CD8-positive, alpha-beta memory T cell (primary cell): ENCODE measurements around the gene PAXX. TPM values are rescaled to one million over a fixed set of nuclear protein-coding genes. Genes with fewer than 3 reads are reported as not detected.

Source experiments
- CTCF ChIA-PET: fragments of 350-600 bp; sonication (Branson Sonifier 250); formaldehyde crosslinking; loops from one replicate; lab custom pipeline; 2021; ENCODE audit warnings: antibody characterized with exemption; lab: Charles Lee
- POLR2A ChIA-PET: fragments of 350-600 bp; sonication (Branson Sonifier 250); formaldehyde crosslinking; loops from one replicate; lab custom pipeline; 2021; ENCODE audit warnings: antibody characterized with exemption; lab: Charles Lee
- DNase-seq, 5 donors: peaks; one replicate each; pipeline versions ENCODE4 v3.0.0 to v3.0.0-alpha.2; 2020 to 2022; ENCODE audit warnings: mixed read lengths in 1 of 5
- H3K27ac ChIP-seq: one replicate; pipeline ENCODE4 v1.7.0; 2013; ENCODE audit warnings: low read depth, mild to moderate bottlenecking, low read length, moderate library complexity
- H3K27me3 ChIP-seq: 2 replicates; pipeline ENCODE4 v1.7.0; 2013; ENCODE audit warnings: low read length, mild to moderate bottlenecking; ENCODE audit not compliant: insufficient read depth, poor library complexity, severe bottlenecking
- H3K36me3 ChIP-seq: 2 replicates; pipeline ENCODE4 v1.7.0; 2013; ENCODE audit warnings: mild to moderate bottlenecking, low read length, moderate library complexity; ENCODE audit not compliant: insufficient read depth
- H3K4me1 ChIP-seq: 2 replicates; pipeline ENCODE4 v1.7.0; 2013; ENCODE audit warnings: mild to moderate bottlenecking, low read length, moderate library complexity; ENCODE audit not compliant: insufficient read depth
- H3K4me3 ChIP-seq: 2 replicates; pipeline ENCODE4 v1.7.0; 2013; ENCODE audit warnings: mild to moderate bottlenecking, low read length
- H3K9me3 ChIP-seq: 2 replicates; pipeline ENCODE4 v1.7.0; 2013; ENCODE audit warnings: mild to moderate bottlenecking, low read length
- H3K27ac Mint-ChIP-seq, 8 donors: one replicate each; pipeline ENCODE4 v1.8.0; 2020 to 2021; ENCODE audit warnings: mixed read lengths in 8 of 8, mild to moderate bottlenecking in 6 of 8, inconsistent platforms in 3 of 8, moderate library complexity in 3 of 8
- H3K27me3 Mint-ChIP-seq, 2 donors: one replicate each; pipeline ENCODE4 v1.8.0; 2020 to 2021; ENCODE audit warnings: mixed read lengths in 2 of 2, mild to moderate bottlenecking in 1 of 2, moderate library complexity in 1 of 2
- H3K36me3 Mint-ChIP-seq, 3 donors: one replicate each; pipeline ENCODE4 v1.8.0; 2020 to 2021; ENCODE audit warnings: mixed read lengths in 3 of 3, inconsistent platforms in 1 of 3, mild to moderate bottlenecking in 1 of 3
- H3K4me1 Mint-ChIP-seq, 3 donors: one replicate each; pipeline ENCODE4 v1.8.0; 2020 to 2021; ENCODE audit warnings: mixed read lengths in 3 of 3, inconsistent platforms in 1 of 3, mild to moderate bottlenecking in 1 of 3
- H3K4me3 Mint-ChIP-seq, 7 donors: one replicate each; pipeline ENCODE4 v1.8.0; 2020 to 2021; ENCODE audit warnings: mixed read lengths in 7 of 7, mild to moderate bottlenecking in 6 of 7, moderate library complexity in 4 of 7, inconsistent platforms in 2 of 7
- H3K9me3 Mint-ChIP-seq, 5 donors: one replicate each; pipeline ENCODE4 v1.8.0; 2020 to 2022; ENCODE audit warnings: mixed read lengths in 5 of 5, mild to moderate bottlenecking in 3 of 5, moderate library complexity in 2 of 5, inconsistent platforms in 1 of 5
- polyA plus RNA-seq: library from polyadenylated mRNA; unstranded; fragments of 300-500 nt; fragmentation: Illumina TruSeq; gene quantifications from one replicate; pipeline ENCODE4 v1.2.3, GENCODE V29; 2021
- total RNA-seq, 2 experiments: library from RNA; stranded (reverse); gene quantifications; one replicate each; pipeline ENCODE4 v1.2.3, GENCODE V29; 2021

Gene PAXX
- total and polyA plus RNA-seq, 3 experiments from 2014 or later = 78.4 to 156 (median 82.2) TPM

GRCh38 chr9:137021568-137021978, 29.4 kb downstream of the PAXX start:
- peaks cover 8 to 27% (median 8%) of the 10 kb centered on the region in 3 donors for H3K4me1 Mint-ChIP-seq
- Histone ChIP-seq H3K4me1 (peaks cover 5% of the 10 kb centered on the region), H3K9me3 (no peaks in the 10 kb centered on the region), H3K27ac (no peak overlapping the region), H3K4me3 (no peak overlapping the region), H3K27me3 (no peaks in the 10 kb centered on the region), H3K36me3 (no peaks in the 10 kb centered on the region)
- CTCF ChIA-PET = interaction anchor here (0.8 to 5.7 kb wide), 6 partner anchors 8 to 46 kb away, joined by 3 to 34 read pairs (median 4); partner anchors contain the start of gene CLIC3
- DNase-seq = no peak
- no peaks in the 10 kb centered on the region for H3K27me3 Mint-ChIP-seq
- POLR2A ChIA-PET = interaction anchor here (0.6 kb wide), 1 partner anchor 13 kb away, joined by 3 read pairs; no protein-coding TSS in a partner anchor
- H3K4me3 Mint-ChIP-seq = peak overlapping the region in 1 of 7 donors; percentile 53
- H3K9me3 Mint-ChIP-seq = no peaks in the 10 kb centered on the region
- H3K27ac Mint-ChIP-seq = peak overlapping the region in 3 of 8 donors; percentile 28 to 63 (median 43)
- H3K36me3 Mint-ChIP-seq = peaks cover 0 to 25% (median 3%) of the 10 kb centered on the region in 3 donors

- Mint-ChIP-seq H3K36me3 (peaks cover 0 to 20% (median 3%) of the 10 kb centered on the region in 3 donors), H3K4me1 (peaks cover 12 to 32% (median 12%) of the 10 kb centered on the region in 3 donors), H3K4me3 (peak overlapping the region in 1 of 7 donors; percentile 53), H3K27me3 (no peaks in the 10 kb centered on the region), H3K27ac (peak overlapping the region in 7 of 8 donors; percentile 28 to 93 (median 55)), H3K9me3 (no peaks in the 10 kb centered on the region)
- peak in 4 of 5 donors; percentile 65 to 82 (median 74) for DNase-seq
- Histone ChIP-seq H3K4me3 (no peak overlapping the region), H3K27ac (no peak overlapping the region), H3K27me3 (no peaks in the 10 kb centered on the region), H3K4me1 (peaks cover 10% of the 10 kb centered on the region), H3K9me3 (no peaks in the 10 kb centered on the region), H3K36me3 (no peaks in the 10 kb centered on the region)
- CTCF ChIA-PET = interaction anchor here (1.1 to 5.7 kb wide), 3 partner anchors 7 to 26 kb away, joined by 3 to 34 read pairs (median 4); partner anchors contain the start of gene CLIC3
- POLR2A ChIA-PET = no interaction called here
Measured at GRCh38 chr9:137021979-137022661, 29.9 kb downstream of the PAXX start.

DNA sequence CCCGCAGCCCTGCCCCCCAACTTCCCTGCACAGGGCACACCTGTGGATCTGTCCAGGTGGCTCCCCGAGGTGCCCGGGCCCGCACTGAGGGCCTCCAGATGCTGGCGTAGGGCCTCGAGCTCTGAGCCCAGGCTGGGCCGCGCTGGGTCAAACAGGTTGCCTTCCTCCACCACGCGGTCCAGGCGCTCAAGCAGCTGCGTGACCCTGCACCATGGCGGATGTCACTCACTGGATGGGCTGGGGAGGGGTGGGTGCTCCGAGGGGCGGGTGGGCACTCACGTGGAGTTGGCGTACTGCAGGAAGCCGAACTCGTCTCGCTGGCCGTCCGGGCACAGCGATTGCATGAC, 30.4 kb downstream of the PAXX start:
- no peak overlapping the region for H3K27ac ChIP-seq
- H3K4me1 ChIP-seq = peaks cover 15% of the 10 kb centered on the region
- H3K36me3 ChIP-seq = no peaks in the 10 kb centered on the region
- Mint-ChIP-seq H3K9me3 (no peaks in the 10 kb centered on the region), H3K36me3 (peaks cover 0 to 18% (median 3%) of the 10 kb centered on the region in 3 donors), H3K4me1 (peaks cover 15 to 36% (median 15%) of the 10 kb centered on the region in 3 donors), H3K4me3 (peak overlapping the region in 1 of 7 donors; percentile 68), H3K27me3 (no peaks in the 10 kb centered on the region), H3K27ac (peak overlapping the region in 1 of 8 donors; percentile 50)
- ChIA-PET CTCF (interaction anchor here (1.1 to 5.7 kb wide), 2 partner anchors 13 to 27 kb away, joined by 3 to 34 read pairs; partner anchors contain the start of gene CLIC3), POLR2A (no interaction called here)
- no peaks in the 10 kb centered on the region for H3K9me3 ChIP-seq
- H3K4me3 ChIP-seq = no peak overlapping the region
- H3K27me3 ChIP-seq = no peaks in the 10 kb centered on the region
- no peak for DNase-seq

GRCh38 chr9:137023157-137023556, 30.9 kb downstream of the PAXX start:
- no peak overlapping the region for H3K27ac ChIP-seq
- no peaks in the 10 kb centered on the region for H3K36me3 ChIP-seq
- H3K4me3 Mint-ChIP-seq = peak overlapping the region in 1 of 7 donors; percentile 68
- H3K9me3 Mint-ChIP-seq = no peaks in the 10 kb centered on the region
- DNase-seq = no peak
- no peaks in the 10 kb centered on the region for H3K27me3 Mint-ChIP-seq
- H3K4me1 Mint-ChIP-seq = peaks cover 15 to 36% (median 15%) of the 10 kb centered on the region in 3 donors
- no peak overlapping the region for H3K4me3 ChIP-seq
- POLR2A ChIA-PET = no interaction called here
- peaks cover 0 to 14% (median 3%) of the 10 kb centered on the region in 3 donors for H3K36me3 Mint-ChIP-seq
- CTCF ChIA-PET = interaction anchor here (5.7 kb wide), 1 partner anchor 12 kb away, joined by 34 read pairs; no protein-coding TSS in a partner anchor
- no peaks in the 10 kb centered on the region for H3K27me3 ChIP-seq
- no peaks in the 10 kb centered on the region for H3K9me3 ChIP-seq
- H3K27ac Mint-ChIP-seq = peak overlapping the region in 1 of 8 donors; percentile 50
- peaks cover 15% of the 10 kb centered on the region for H3K4me1 ChIP-seq

- Histone ChIP-seq H3K4me1 (peaks cover 15% of the 10 kb centered on the region), H3K36me3 (no peaks in the 10 kb centered on the region), H3K27me3 (no peaks in the 10 kb centered on the region), H3K4me3 (no peak overlapping the region), H3K9me3 (no peaks in the 10 kb centered on the region), H3K27ac (no peak overlapping the region)
- CTCF ChIA-PET = interaction anchor here (5.7 kb wide), 1 partner anchor 12 kb away, joined by 34 read pairs; no protein-coding TSS in a partner anchor
- H3K36me3 Mint-ChIP-seq = peaks cover 0 to 14% (median 3%) of the 10 kb centered on the region in 3 donors
- DNase-seq = no peak
- POLR2A ChIA-PET = no interaction called here
- H3K4me1 Mint-ChIP-seq = peaks cover 15 to 36% (median 15%) of the 10 kb centered on the region in 3 donors
- no peak overlapping the region for H3K4me3 Mint-ChIP-seq
- H3K27me3 Mint-ChIP-seq = no peaks in the 10 kb centered on the region
- H3K9me3 Mint-ChIP-seq = no peaks in the 10 kb centered on the region
- H3K27ac Mint-ChIP-seq = peak overlapping the region in 1 of 8 donors; percentile 60
Measured at GRCh38 chr9:137023583-137023991, 31.4 kb downstream of the PAXX start.

DNA sequence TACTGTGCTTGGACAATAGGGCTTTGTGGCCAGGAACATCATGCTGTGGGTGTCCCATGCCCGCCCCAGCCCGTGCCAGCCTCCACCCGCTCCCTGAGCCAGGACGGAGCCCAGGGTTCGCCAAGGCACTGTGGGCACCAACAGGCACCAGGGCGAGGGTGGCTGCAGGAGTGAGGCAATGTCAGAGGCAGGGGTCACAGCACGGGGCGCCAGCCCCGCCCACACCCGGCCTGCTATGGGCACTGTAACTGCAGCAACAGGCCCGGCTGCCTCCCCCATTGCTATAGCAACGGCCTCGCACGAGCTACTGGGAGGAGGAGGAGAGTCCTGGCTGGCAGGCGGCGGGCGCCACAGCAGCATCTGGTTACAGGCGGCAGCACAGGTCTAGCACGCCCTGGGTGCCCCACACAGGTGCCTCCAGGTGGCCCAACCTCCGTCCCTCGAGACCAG, 33.3 kb downstream of the PAXX start:
- H3K4me3 ChIP-seq = no peak overlapping the region
- H3K27ac Mint-ChIP-seq = peak overlapping the region in 2 of 8 donors; percentile 36 to 87
- H3K9me3 Mint-ChIP-seq = no peaks in the 10 kb centered on the region
- no peaks in the 10 kb centered on the region for H3K36me3 ChIP-seq
- H3K9me3 ChIP-seq = no peaks in the 10 kb centered on the region
- H3K27me3 Mint-ChIP-seq = no peaks in the 10 kb centered on the region
- H3K27me3 ChIP-seq = no peaks in the 10 kb centered on the region
- DNase-seq = peak in 3 of 5 donors; percentile 20 to 69 (median 24)
- peaks cover 33% of the 10 kb centered on the region for H3K4me1 ChIP-seq
- no peak overlapping the region for H3K27ac ChIP-seq
- peaks cover 0 to 6% (median 3%) of the 10 kb centered on the region in 3 donors for H3K36me3 Mint-ChIP-seq
- H3K4me1 Mint-ChIP-seq = peaks cover 24 to 52% (median 29%) of the 10 kb centered on the region in 3 donors
- POLR2A ChIA-PET = interaction anchor here (1.3 kb wide), 1 partner anchor 33 kb away, joined by 4 read pairs; the partner anchor contains the start of gene PAXX
- CTCF ChIA-PET = interaction anchor here (0.9 to 7.8 kb wide), 9 partner anchors 10 to 206 kb away, joined by 3 to 72 read pairs (median 6); partner anchors contain the start of genes AJM1, CLIC3, NPDC1 and PAXX
- peak overlapping the region in 5 of 7 donors; percentile 18 to 94 (median 66) for H3K4me3 Mint-ChIP-seq

GRCh38 chr9:137026384-137026783, 34.2 kb downstream of the PAXX start:
- no peaks in the 10 kb centered on the region for H3K36me3 ChIP-seq
- POLR2A ChIA-PET = interaction anchor here (1.3 to 2.1 kb wide), 2 partner anchors 30 to 34 kb away, joined by 4 to 6 read pairs; partner anchors contain the start of genes CLIC3 and PAXX
- H3K27me3 ChIP-seq = no peaks in the 10 kb centered on the region
- Mint-ChIP-seq H3K4me3 (peak overlapping the region in 6 of 7 donors; percentile 84 to 94 (median 91)), H3K9me3 (no peaks in the 10 kb centered on the region), H3K4me1 (peaks cover 29 to 58% (median 33%) of the 10 kb centered on the region in 3 donors), H3K27ac (peak overlapping the region in 6 of 8 donors; percentile 7 to 89 (median 70)), H3K36me3 (peaks cover 0 to 4% (median 3%) of the 10 kb centered on the region in 3 donors), H3K27me3 (no peaks in the 10 kb centered on the region)
- no peak overlapping the region for H3K27ac ChIP-seq
- H3K9me3 ChIP-seq = no peaks in the 10 kb centered on the region
- CTCF ChIA-PET = interaction anchor here (0.9 to 7.8 kb wide), 11 partner anchors 9 to 206 kb away, joined by 3 to 72 read pairs (median 6); partner anchors contain the start of genes AJM1, CLIC3, NPDC1 and PAXX
- peaks cover 42% of the 10 kb centered on the region for H3K4me1 ChIP-seq
- H3K4me3 ChIP-seq = no peak overlapping the region
- no peak for DNase-seq
